Endothelial cell of umbilical vein (primary cell): ENCODE results near the gene ECE2. TPM values are rescaled to one million over a fixed set of nuclear protein-coding genes. Genes with fewer than 3 reads are reported as not detected.

Experiments used
- BruUV-seq: library from RNA; stranded (reverse); fragments of 400-500 nt; replicated peaks from 2 replicates; lab custom pipeline; 2021; lab: Mats Ljungman, UMichigan
- CTCF ChIA-PET: fragments of 300-600, 350-600 bp; sonication (Branson Sonifier 250); formaldehyde crosslinking; loops from one replicate; lab custom pipeline; 2021; ENCODE audit warnings: antibody characterized with exemption, inconsistent platforms; lab: Charles Lee
- POLR2A ChIA-PET: fragments of 300-600, 350-600 bp; sonication (Branson Sonifier 250); formaldehyde crosslinking; loops from one replicate; lab custom pipeline; 2021; ENCODE audit warnings: antibody characterized with exemption, inconsistent platforms; lab: Charles Lee
- DNase-seq: peaks from one replicate; pipeline ENCODE4 v3.0.0-alpha.2; 2011; ENCODE audit warnings: low read depth, low spot score
- FAIRE-seq: peaks from 2 replicates; lab custom pipeline; 2011; peaks lifted over from hg19 to GRCh38; lab: Jason Lieb, UNC
- H2AFZ ChIP-seq: 2 replicates; pipeline ENCODE4 v1.6.0; 2012; ENCODE audit warnings: low read depth, low read length, control low read depth, inconsistent platforms
- H3K27ac ChIP-seq: 2 replicates; pipeline ENCODE4 v1.5.1; 2011; ENCODE audit warnings: low read depth, mild to moderate bottlenecking, control low read depth, low read length, moderate library complexity; ENCODE audit not compliant: insufficient read depth
- H3K27me3 ChIP-seq, 2 experiments: 2 replicates each; pipeline versions ENCODE4 v1.6.0 to v1.6.1; 2011; ENCODE audit warnings: low read length in 2 of 2, mixed read lengths in 1 of 2; ENCODE audit not compliant: control insufficient read depth in 2 of 2, insufficient read depth in 2 of 2
- H3K36me3 ChIP-seq, 2 experiments: 2 replicates in 1 of 2; 3 replicates in 1 of 2; pipeline ENCODE4 v1.5.1; 2011; ENCODE audit warnings: low read length in 2 of 2, mild to moderate bottlenecking in 1 of 2, moderate library complexity in 1 of 2; ENCODE audit not compliant: control insufficient read depth in 2 of 2, insufficient read depth in 2 of 2; ENCODE audit errors: extremely low read depth in 1 of 2
- H3K4me1 ChIP-seq: 3 replicates; pipeline ENCODE4 v1.5.1; 2011; ENCODE audit warnings: mild to moderate bottlenecking, low read length; ENCODE audit not compliant: control insufficient read depth, insufficient read depth; ENCODE audit errors: extremely low read depth
- H3K4me2 ChIP-seq: 2 replicates; pipeline ENCODE4 v1.6.1; 2011; ENCODE audit warnings: low read length, control low read depth, mixed read lengths; ENCODE audit not compliant: insufficient read depth
- H3K4me3 ChIP-seq, 3 experiments: fragments of 200-600 bp in 1 of 3; sonication (generic), shearing (Covaris generic) in 1 of 3; replicated peaks in 1 of 3; 2 replicates each; pipeline ENCODE4 v1.5.1; 2011 to 2016; ENCODE audit warnings: control low read depth in 3 of 3, low read length in 3 of 3, mild to moderate bottlenecking in 2 of 3, inconsistent platforms in 1 of 3, low read depth in 1 of 3, moderate library complexity in 1 of 3; ENCODE audit not compliant: insufficient read depth in 1 of 3
- H3K79me2 ChIP-seq: 2 replicates; pipeline ENCODE4 v1.6.0; 2012; ENCODE audit warnings: low read length, inconsistent platforms; ENCODE audit not compliant: control insufficient read depth, insufficient read depth
- H3K9ac ChIP-seq: replicated peaks from 2 replicates; pipeline ENCODE3; 2011; ENCODE audit warnings: low read length, control low read depth; ENCODE audit not compliant: insufficient read depth; ENCODE audit errors: extremely low read depth
- H3K9me1 ChIP-seq: replicated peaks from 3 replicates; pipeline ENCODE4 v1.6.0; 2011; ENCODE audit warnings: mild to moderate bottlenecking, low read length; ENCODE audit not compliant: control insufficient read depth, insufficient read depth; ENCODE audit errors: extremely low read depth
- H3K9me3 ChIP-seq: replicated peaks from 2 replicates; pipeline ENCODE4 v1.5.1; 2012; ENCODE audit warnings: low read length, inconsistent platforms; ENCODE audit not compliant: control insufficient read depth, insufficient read depth
- H4K20me1 ChIP-seq: replicated peaks from 2 replicates; pipeline ENCODE3; 2011; ENCODE audit warnings: mild to moderate bottlenecking, low read length; ENCODE audit not compliant: control insufficient read depth, insufficient read depth; ENCODE audit errors: extremely low read depth
- CTCF ChIP-seq, 2 donors: IDR thresholded peaks; 1 replicate in 1 of 2; 2 replicates in 1 of 2; pipeline ENCODE4 v1.5.1; 2011; ENCODE audit warnings: low read length in 2 of 2, mild to moderate bottlenecking in 2 of 2, moderate library complexity in 2 of 2, control low read depth in 1 of 2, inconsistent platforms in 1 of 2, low read depth in 1 of 2; ENCODE audit not compliant: insufficient read depth in 1 of 2; ENCODE audit errors: extremely low read depth in 1 of 2
- EZH2 ChIP-seq: IDR thresholded peaks from 2 replicates; pipeline ENCODE4 v1.6.1; 2012; ENCODE audit warnings: borderline replicate concordance, low read depth, mild to moderate bottlenecking, moderate library complexity, low read length, inconsistent platforms; ENCODE audit not compliant: severe bottlenecking
- FOS ChIP-seq: IDR thresholded peaks from 2 replicates; pipeline ENCODE4 v1.6.1; 2011; ENCODE audit warnings: mild to moderate bottlenecking, low read length, moderate library complexity, borderline replicate concordance; ENCODE audit not compliant: insufficient read depth
- GATA2 ChIP-seq: IDR thresholded peaks from 2 replicates; pipeline ENCODE4 v1.7.0; 2011; ENCODE audit warnings: low read depth, mild to moderate bottlenecking, moderate library complexity, mixed read lengths, low read length; ENCODE audit not compliant: insufficient read length, insufficient read depth
- JUN ChIP-seq: IDR thresholded peaks from 2 replicates; pipeline ENCODE4 v1.6.1; 2011; ENCODE audit warnings: borderline replicate concordance, low read depth; ENCODE audit not compliant: insufficient read length, insufficient read depth
- MYC ChIP-seq: IDR thresholded peaks from one replicate; pipeline ENCODE4 v1.6.1; 2011; ENCODE audit warnings: mild to moderate bottlenecking, low read depth, low read length
- POLR2A ChIP-seq: IDR thresholded peaks from 2 replicates; pipeline ENCODE4 v1.6.1; 2012; ENCODE audit warnings: low read depth, mild to moderate bottlenecking, control low read depth, low read length
- POLR2AphosphoS5 ChIP-seq: IDR thresholded peaks from 2 replicates; pipeline ENCODE4 v1.6.1; 2012; ENCODE audit warnings: low read depth, mild to moderate bottlenecking, control low read depth, low read length, moderate library complexity; ENCODE audit not compliant: insufficient read depth
- dilution Hi-C: fragments of 300-500 bp; cut with MboI; formaldehyde crosslinking; loops from one replicate; pipeline ENCODE4 v1.15.0; 2019; ENCODE audit warnings: low sequenced_read_pairs; ENCODE audit not compliant: extremely low pct_ligation_motif_present
- intact Hi-C: fragments of 100-400 bp; cut with micrococcal nuclease; formaldehyde crosslinking; loops from one replicate; pipeline ENCODE4 v1.10.0; 2022
- polyA plus RNA-seq, 4 experiments: library from polyadenylated mRNA; depleted of rRNA in 3 of 4; stranded (reverse) in 3 of 4; unstranded in 1 of 4; fragments of >200 nt; gene quantifications; 2 replicates each; pipeline versions ENCODE4 v1.2.1 to v1.2.3, GENCODE V29; 2011 to 2012; ENCODE audit warnings: missing spikeins in 1 of 4
- total RNA-seq: library from RNA; stranded (reverse); gene quantifications from 2 replicates; pipeline ENCODE4 v1.2.3, GENCODE V29; 2021
- TF ChIP-seq, protein P1 (sequence below): IDR thresholded peaks from 2 replicates; pipeline ENCODE4 v1.6.1; 2011; ENCODE audit not compliant: insufficient read depth, insufficient read length

The ECE2 gene
- total and polyA plus RNA-seq, 2 donors (not counting 3 experiments of a cell fraction or from before 2014, with no cell fraction given), result not detected

GRCh38 chr3:184282941-184283340 lies 7.1 kb downstream of the ECE2 start:
- TF ChIP-seq JUN, result no peak
- no peak for TF ChIP-seq FOS
- TF ChIP-seq GATA2, result no peak
- TF ChIP-seq MYC, result no peak
- no peak for TF ChIP-seq POLR2A
- no peak for TF ChIP-seq EZH2
- TF ChIP-seq POLR2AphosphoS5, result no peak
- TF ChIP-seq, protein P1, sequence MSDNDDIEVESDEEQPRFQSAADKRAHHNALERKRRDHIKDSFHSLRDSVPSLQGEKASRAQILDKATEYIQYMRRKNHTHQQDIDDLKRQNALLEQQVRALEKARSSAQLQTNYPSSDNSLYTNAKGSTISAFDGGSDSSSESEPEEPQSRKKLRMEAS, result no peak
- TF ChIP-seq CTCF (IDR thresholded peaks at IDR 0.05; ENCODE audit: extremely low read depth in 1 of 2, insufficient read depth in 1 of 2, low read depth in 1 of 2, low read length in 2 of 2), result no peak
- Histone ChIP-seq H3K4me3 (no peak overlapping the region), H3K27ac (no peak overlapping the region), H3K27me3 (peaks cover 6 to 10% of the 10 kb centered on the region in 2 experiments), H2AFZ (no peak overlapping the region), H3K9me3 (no peaks in the 10 kb centered on the region), H3K9me1 (no peaks in the 10 kb centered on the region), H3K9ac (no peak overlapping the region), H3K36me3 (no peaks in the 10 kb centered on the region), H4K20me1 (no peaks in the 10 kb centered on the region), H3K4me1 (no peaks in the 10 kb centered on the region), H3K79me2 (no peaks in the 10 kb centered on the region), H3K4me2 (no peak overlapping the region)
- intact Hi-C loops (loop anchor here (10.0 kb wide), 1 partner anchor 238 kb away; no protein-coding TSS in a partner anchor), dilution Hi-C loops (no loop called here)
- POLR2A ChIA-PET, result no interaction called here
- BruUV-seq, result no TSS peak
- CTCF ChIA-PET, result interaction anchor here (5.7 kb wide), 1 partner anchor 386 kb away, joined by 41 read pairs; no protein-coding TSS in a partner anchor
- DNase-seq (no peak), FAIRE-seq (no peak)
